Femur (tissue), 1 donor: ENCODE results near the gene SIVA1.
A peak's percentile ranks its signal among the peaks of the same experiment; 100 is the strongest.

Source experiments
- DNase-seq: peaks from one replicate; pipeline ENCODE4 v3.0.0-alpha.2; 2017

The SIVA1 gene

GRCh38 chr14:104786726-104787675 is 34.1 kb downstream of the SIVA1 start:
- DNase-seq, result no peak

- DNase-seq, result no peak
Measured at GRCh38 chr14:104787736-104788135, 34.8 kb downstream of the SIVA1 start.

GRCh38 chr14:104788161-104788818 is 35.3 kb downstream of the SIVA1 start:
- no peak for DNase-seq

- no peak for DNase-seq
Measured at GRCh38 chr14:104788873-104789663, 36.1 kb downstream of the SIVA1 start.

- no peak for DNase-seq
Measured at GRCh38 chr14:104789752-104790743, 37.1 kb downstream of the SIVA1 start.

- no peak for DNase-seq
Measured at GRCh38 chr14:104791425-104791824, 38.5 kb downstream of the SIVA1 start.

GRCh38 chr14:104792101-104792884 is 39.3 kb downstream of the SIVA1 start:
- DNase-seq, result no peak

GRCh38 chr14:104792945-104793702 is 40.2 kb downstream of the SIVA1 start:
- no peak for DNase-seq

- no peak for DNase-seq
Measured at GRCh38 chr14:104793703-104793959, 40.7 kb downstream of the SIVA1 start.

- DNase-seq, result peak; percentile 76
Measured at GRCh38 chr14:104794099-104794498, 41.2 kb downstream of the SIVA1 start.

- no peak for DNase-seq
Measured at GRCh38 chr14:104794631-104794992, 41.7 kb downstream of the SIVA1 start.

GRCh38 chr14:104794993-104795780 is 42.2 kb downstream of the SIVA1 start, which contains the start of gene AKT1:
Gene AKT1 (minus strand): TSS chr14:104795748. CDS start chr14:104792643, 3,105 bp downstream.
- no peak for DNase-seq

GRCh38 chr14:104795781-104796686 is 43.1 kb downstream of the SIVA1 start:
- peak; percentile 75 for DNase-seq

- no peak for DNase-seq
Measured at GRCh38 chr14:104796687-104797081, 43.7 kb downstream of the SIVA1 start.

GRCh38 chr14:104797115-104798044 is 44.4 kb downstream of the SIVA1 start:
- DNase-seq, result peak; percentile 74

GRCh38 chr14:104798300-104799243 is 45.6 kb downstream of the SIVA1 start:
- no peak for DNase-seq
